H9 (cell line): Measurements from ENCODE around the gene RSL1D1. TPM values are rescaled to one million over a fixed set of nuclear protein-coding genes. Genes with fewer than 3 reads are reported as not detected.
A peak's percentile ranks its signal among the peaks of the same experiment; 100 is the strongest.

Experiments
- DNase-seq: peaks from one replicate; pipeline ENCODE4 v3.0.0-alpha.2; 2017
- H2AFZ ChIP-seq: one replicate; pipeline ENCODE4 v1.6.1; 2013; ENCODE audit warnings: mild to moderate bottlenecking, low read length, control low read depth, moderate library complexity
- H2AK5ac ChIP-seq: 2 replicates; pipeline ENCODE4 v1.6.1; 2013; ENCODE audit warnings: low read length, control low read depth, mixed read lengths; ENCODE audit not compliant: insufficient read length
- H2BK120ac ChIP-seq: one replicate; pipeline ENCODE4 v1.6.1; 2013; ENCODE audit warnings: low read depth, mild to moderate bottlenecking, low read length, control low read depth, inconsistent platforms; ENCODE audit not compliant: poor library complexity, severe bottlenecking
- H2BK12ac ChIP-seq: 2 replicates; pipeline ENCODE4 v1.6.1; 2013; ENCODE audit warnings: low read length, control low read depth, mixed read lengths, low read depth; ENCODE audit not compliant: insufficient read length
- H2BK15ac ChIP-seq: 2 replicates; pipeline ENCODE4 v1.6.1; 2013; ENCODE audit warnings: low read depth, low read length, control low read depth
- H2BK20ac ChIP-seq: one replicate; pipeline ENCODE4 v1.6.1; 2013; ENCODE audit warnings: low read depth, mild to moderate bottlenecking, low read length, control low read depth, inconsistent platforms; ENCODE audit not compliant: poor library complexity, severe bottlenecking
- H2BK5ac ChIP-seq: 2 replicates; pipeline ENCODE4 v1.6.1; 2013; ENCODE audit warnings: low read length, control low read depth, mixed read lengths; ENCODE audit not compliant: insufficient read length
- H3K14ac ChIP-seq: 2 replicates; pipeline ENCODE4 v1.6.1; 2013; ENCODE audit warnings: low read length, control low read depth; ENCODE audit not compliant: insufficient read depth
- H3K18ac ChIP-seq: 2 replicates; pipeline ENCODE4 v1.6.1; 2013; ENCODE audit warnings: low read depth, mild to moderate bottlenecking, mixed read lengths, low read length, control low read depth; ENCODE audit not compliant: insufficient read length
- H3K23ac ChIP-seq: 2 replicates; pipeline ENCODE4 v1.6.1; 2013; ENCODE audit warnings: low read length, control low read depth, mixed read lengths, low read depth; ENCODE audit not compliant: insufficient read length
- H3K23me2 ChIP-seq: 2 replicates; pipeline ENCODE4 v1.6.1; 2013; ENCODE audit warnings: low read depth, mild to moderate bottlenecking, mixed read lengths, low read length, control low read depth; ENCODE audit not compliant: insufficient read length, poor library complexity, severe bottlenecking
- H3K27ac ChIP-seq: 2 replicates; pipeline ENCODE4 v1.5.1; 2013; ENCODE audit warnings: low read length, control low read depth, mixed read lengths, low read depth; ENCODE audit not compliant: insufficient read length
- H3K27me3 ChIP-seq: 2 replicates; pipeline ENCODE4 v1.6.1; 2013; ENCODE audit warnings: low read length, control low read depth, inconsistent platforms; ENCODE audit not compliant: insufficient read depth
- H3K4ac ChIP-seq: 2 replicates; pipeline ENCODE4 v1.6.1; 2013; ENCODE audit warnings: low read depth, mild to moderate bottlenecking, control low read depth, inconsistent platforms, low read length, moderate library complexity
- H3K4me1 ChIP-seq: 2 replicates; pipeline ENCODE4 v1.6.1; 2013; ENCODE audit warnings: low read length, control low read depth, inconsistent platforms; ENCODE audit not compliant: insufficient read depth
- H3K4me2 ChIP-seq: 2 replicates; pipeline ENCODE4 v1.6.1; 2013; ENCODE audit warnings: low read length, control low read depth, mixed read lengths; ENCODE audit not compliant: insufficient read length, insufficient read depth
- H3K56ac ChIP-seq: 2 replicates; pipeline ENCODE4 v1.6.1; 2013; ENCODE audit warnings: low read depth, mild to moderate bottlenecking, mixed read lengths, low read length, control low read depth; ENCODE audit not compliant: insufficient read length
- H3K79me1 ChIP-seq: 2 replicates; pipeline ENCODE4 v1.6.1; 2013; ENCODE audit warnings: low read depth, mild to moderate bottlenecking, moderate library complexity, low read length, control low read depth, inconsistent platforms; ENCODE audit not compliant: insufficient read depth, poor library complexity, severe bottlenecking
- H3K79me2 ChIP-seq: 2 replicates; pipeline ENCODE4 v1.6.1; 2013; ENCODE audit warnings: low read length, control low read depth, inconsistent platforms; ENCODE audit not compliant: insufficient read depth
- H3K9ac ChIP-seq: 2 replicates; pipeline ENCODE4 v1.6.1; 2013; ENCODE audit warnings: low read length, control low read depth, mixed read lengths; ENCODE audit not compliant: insufficient read length; ENCODE audit errors: extremely low read depth
- H3K9me3 ChIP-seq: one replicate; pipeline ENCODE4 v1.6.1; 2013; ENCODE audit warnings: low read depth, low read length, inconsistent platforms; ENCODE audit not compliant: control insufficient read depth
- H3T11ph ChIP-seq: one replicate; pipeline ENCODE4 v1.6.1; 2013; ENCODE audit warnings: mild to moderate bottlenecking, low read length, control low read depth, inconsistent platforms
- H4K20me1 ChIP-seq: one replicate; pipeline ENCODE4 v1.6.1; 2013; ENCODE audit not compliant: control insufficient read depth, insufficient read length, insufficient read depth
- H4K5ac ChIP-seq: 2 replicates; pipeline ENCODE4 v1.6.1; 2013; ENCODE audit warnings: low read depth, mild to moderate bottlenecking, mixed read lengths, low read length, control low read depth; ENCODE audit not compliant: insufficient read length
- H4K8ac ChIP-seq: replicated peaks from 2 replicates; pipeline ENCODE4 v1.6.1; 2013; ENCODE audit warnings: low read length, control low read depth, mixed read lengths, low read depth; ENCODE audit not compliant: insufficient read length
- H4K91ac ChIP-seq: 2 replicates; pipeline ENCODE4 v1.6.1; 2013; ENCODE audit warnings: low read depth, mild to moderate bottlenecking, moderate library complexity, mixed read lengths, low read length, control low read depth; ENCODE audit not compliant: insufficient read length
- H3K27ac Mint-ChIP-seq, 3 experiments: 2 replicates in 2 of 3; 3 replicates in 1 of 3; pipeline ENCODE4 v1.8.0; 2020 to 2021; ENCODE audit warnings: mixed read lengths in 3 of 3, mild to moderate bottlenecking in 1 of 3, moderate library complexity in 1 of 3
- H3K27me3 Mint-ChIP-seq: 2 replicates; pipeline ENCODE4 v1.8.0; 2021; ENCODE audit warnings: low read depth, mild to moderate bottlenecking, moderate library complexity, mixed read lengths
- H3K36me3 Mint-ChIP-seq, 3 experiments: 2 replicates in 2 of 3; 3 replicates in 1 of 3; pipeline ENCODE4 v1.8.0; 2020 to 2021; ENCODE audit warnings: low read depth in 3 of 3, mixed read lengths in 3 of 3; ENCODE audit not compliant: insufficient read depth in 1 of 3
- H3K4me1 Mint-ChIP-seq, 2 experiments: 2 replicates each; pipeline ENCODE4 v1.8.0; 2020; ENCODE audit warnings: mixed read lengths in 2 of 2
- H3K4me3 Mint-ChIP-seq, 2 experiments: 2 replicates in 1 of 2; 3 replicates in 1 of 2; pipeline ENCODE4 v1.8.0; 2020 to 2021; ENCODE audit warnings: mild to moderate bottlenecking in 2 of 2, mixed read lengths in 2 of 2, moderate library complexity in 1 of 2
- H3K9me3 Mint-ChIP-seq, 2 experiments: 2 replicates in 1 of 2; 3 replicates in 1 of 2; pipeline ENCODE4 v1.8.0; 2020; ENCODE audit warnings: mild to moderate bottlenecking in 2 of 2, mixed read lengths in 2 of 2, moderate library complexity in 1 of 2
- WGBS: extraction: QIAGEN DNeasy Blood & Tissue Kit; methylation state at CpG from one replicate; pipeline ENCODE4 v1.1.7; 2013; ENCODE audit warnings: missing lambda C conversion rate, low lambda C conversion rate, mixed read lengths; ENCODE audit not compliant: insufficient read length; ENCODE audit errors: extremely low coverage; 5-methylcytosine and 5-hydroxymethylcytosine counted together
- total RNA-seq: library from RNA; stranded (reverse); gene quantifications from 2 replicates; pipeline ENCODE4 v1.2.1, GENCODE V29; 2021
- TF ChIP-seq, protein P1 (sequence below): fragments of 200-600 bp; sonication (generic); conservative IDR thresholded peaks from 3 replicates; pipeline ENCODE4 v1.8.0; 2021; ENCODE audit warnings: antibody characterized with exemption, mild to moderate bottlenecking

Gene RSL1D1
- total RNA-seq, 1 experiment from 2014 or later: 334 TPM

DNA sequence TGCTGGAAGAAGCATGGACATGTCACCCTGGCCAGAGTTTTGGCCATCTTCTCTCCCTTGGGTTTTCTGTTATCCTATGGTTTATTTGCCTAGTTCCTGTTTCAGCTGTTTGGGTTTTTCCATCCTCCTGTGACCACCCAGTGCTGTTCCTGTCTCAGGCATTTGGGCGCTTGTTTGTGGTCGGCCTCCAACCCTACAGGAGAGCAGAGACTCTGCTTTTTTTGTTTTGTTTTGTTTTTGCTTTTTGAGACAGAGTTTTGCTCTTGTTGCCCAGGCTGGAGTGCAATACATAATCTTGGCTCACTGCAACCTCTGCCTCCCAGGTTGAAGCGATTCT is 51.0 kb downstream of the RSL1D1 start:
- Mint-ChIP-seq H3K36me3 (no peaks in the 10 kb centered on the region; a peak in 2 of 7 replicates), H3K4me1 (peaks cover 28 to 29% of the 10 kb centered on the region in 2 experiments), H3K27ac (peak overlapping the region in 2 of 3 experiments; percentile 2 to 39; a peak in 2 of 7 replicates), H3K9me3 (no peaks in the 10 kb centered on the region), H3K4me3 (no peak overlapping the region), H3K27me3 (no peaks in the 10 kb centered on the region; the same call in 1 of the 2 replicates)
- Histone ChIP-seq H3K18ac (no peak overlapping the region), H3K4me2 (no peak overlapping the region), H2AFZ (no peak overlapping the region), H4K8ac (no peak overlapping the region), H2BK15ac (no peak overlapping the region), H3K9me3 (no peaks in the 10 kb centered on the region), H3K79me2 (peaks cover 4% of the 10 kb centered on the region; the same call in 1 of the 2 replicates), H3K9ac (no peak overlapping the region), H2BK5ac (no peak overlapping the region), H4K5ac (no peak overlapping the region), H3K4me1 (no peaks in the 10 kb centered on the region), H3K23ac (no peak overlapping the region), H3K56ac (no peak overlapping the region), H4K20me1 (no peaks in the 10 kb centered on the region), H3K14ac (no peak overlapping the region), H2BK12ac (no peak overlapping the region), H3K4ac (no peak overlapping the region), H2BK20ac (no peak overlapping the region), H3K23me2 (peaks cover 16% of the 10 kb centered on the region), H3T11ph (no peak overlapping the region), H3K27me3 (no peaks in the 10 kb centered on the region), H4K91ac (no peak overlapping the region), H3K79me1 (no peaks in the 10 kb centered on the region), H2BK120ac (no peak overlapping the region), H3K27ac (no peak overlapping the region), H2AK5ac (no peak overlapping the region)
- no peak for DNase-seq
- TF ChIP-seq, protein P1, sequence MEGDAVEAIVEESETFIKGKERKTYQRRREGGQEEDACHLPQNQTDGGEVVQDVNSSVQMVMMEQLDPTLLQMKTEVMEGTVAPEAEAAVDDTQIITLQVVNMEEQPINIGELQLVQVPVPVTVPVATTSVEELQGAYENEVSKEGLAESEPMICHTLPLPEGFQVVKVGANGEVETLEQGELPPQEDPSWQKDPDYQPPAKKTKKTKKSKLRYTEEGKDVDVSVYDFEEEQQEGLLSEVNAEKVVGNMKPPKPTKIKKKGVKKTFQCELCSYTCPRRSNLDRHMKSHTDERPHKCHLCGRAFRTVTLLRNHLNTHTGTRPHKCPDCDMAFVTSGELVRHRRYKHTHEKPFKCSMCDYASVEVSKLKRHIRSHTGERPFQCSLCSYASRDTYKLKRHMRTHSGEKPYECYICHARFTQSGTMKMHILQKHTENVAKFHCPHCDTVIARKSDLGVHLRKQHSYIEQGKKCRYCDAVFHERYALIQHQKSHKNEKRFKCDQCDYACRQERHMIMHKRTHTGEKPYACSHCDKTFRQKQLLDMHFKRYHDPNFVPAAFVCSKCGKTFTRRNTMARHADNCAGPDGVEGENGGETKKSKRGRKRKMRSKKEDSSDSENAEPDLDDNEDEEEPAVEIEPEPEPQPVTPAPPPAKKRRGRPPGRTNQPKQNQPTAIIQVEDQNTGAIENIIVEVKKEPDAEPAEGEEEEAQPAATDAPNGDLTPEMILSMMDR: no peak
- no CpG with 5 or more reads among the region's 3 CpGs for WGBS
